Ishikawa (cell line): ENCODE measurements around the gene EIPR1.

Experiments used
- CREB1 ChIP-seq: IDR thresholded peaks from 2 replicates; pipeline ENCODE4 v1.6.1; 2012; ENCODE audit warnings: low read depth
- TAF1 ChIP-seq: IDR thresholded peaks from 2 replicates; pipeline ENCODE4 v1.6.1; 2012; ENCODE audit warnings: low read depth, mild to moderate bottlenecking
- TCF12 ChIP-seq: IDR thresholded peaks from 2 replicates; pipeline ENCODE4 v1.6.1; 2012; ENCODE audit warnings: low read depth
- TEAD4 ChIP-seq: IDR thresholded peaks from 2 replicates; pipeline ENCODE4 v1.6.1; 2012
- YY1 ChIP-seq: IDR thresholded peaks from 2 replicates; pipeline ENCODE4 v1.6.1; 2012; ENCODE audit warnings: low read depth

- TF ChIP-seq CREB1 = no peak
- no peak for TF ChIP-seq TCF12
- TF ChIP-seq YY1 = no peak
- no peak for TF ChIP-seq TAF1
- no peak for TF ChIP-seq TEAD4
Observed at GRCh38 chr2:3217646-3218045, 160.0 kb downstream of the EIPR1 start.
